GM21381 (cell line): ENCODE data around the gene OR2L3.
"Not testable (repeated sequence)": the region's sequence is repeated elsewhere in the genome, so short reads cannot be mapped to it uniquely, and the experiment has no call there.

Source experiments
- ATAC-seq: cut with Tn5 transposase; IDR thresholded peaks from one replicate; pipeline ENCODE4 v1.9.1; 2021; ENCODE audit warnings: mild to moderate bottlenecking, moderate library complexity; ENCODE audit not compliant: unreplicated experiment

The OR2L3 gene, protein sequence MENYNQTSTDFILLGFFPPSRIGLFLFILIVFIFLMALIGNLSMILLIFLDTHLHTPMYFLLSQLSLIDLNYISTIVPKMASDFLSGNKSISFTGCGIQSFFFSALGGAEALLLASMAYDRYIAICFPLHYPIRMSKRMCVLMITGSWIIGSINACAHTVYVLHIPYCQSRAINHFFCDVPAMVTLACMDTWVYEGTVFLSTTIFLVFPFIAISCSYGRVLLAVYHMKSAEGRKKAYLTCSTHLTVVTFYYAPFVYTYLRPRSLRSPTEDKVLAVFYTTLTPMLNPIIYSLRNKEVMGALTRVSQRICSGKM

GRCh38 chr1:248046536-248046935, at the start of gene OR2L3:
Gene OR2L3 (plus strand): TSS chr1:248046836. CDS start chr1:248060682, 13,846 bp downstream.
- no peak for ATAC-seq

GRCh38 chr1:247998811-247999210, 47.8 kb upstream of the OR2L3 start:
- ATAC-seq: no peak

- ATAC-seq: no peak
Observed at GRCh38 chr1:248000169-248000568, 46.5 kb upstream of the OR2L3 start.

GRCh38 chr1:248007778-248008177, 38.9 kb upstream of the OR2L3 start:
- no peak for ATAC-seq

DNA sequence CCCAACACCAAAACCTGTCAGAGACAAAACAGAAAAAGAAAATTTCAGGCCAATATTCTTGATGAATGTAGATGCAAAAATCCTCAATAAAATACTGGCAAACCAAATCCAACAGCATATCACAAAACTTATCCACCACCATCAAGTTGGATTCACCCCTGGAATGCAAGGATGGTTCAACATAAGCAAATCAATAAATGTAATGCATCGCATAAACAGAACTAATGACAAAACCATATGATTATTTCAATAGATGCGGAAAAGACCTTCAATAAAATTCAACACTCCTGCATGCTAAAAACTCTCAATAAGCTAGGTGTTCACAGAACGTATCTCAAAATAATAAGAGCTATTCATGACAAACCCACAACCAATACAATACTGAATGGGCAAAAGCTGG, 37.0 kb upstream of the OR2L3 start:
- no peak for ATAC-seq

GRCh38 chr1:248013229-248013710, 33.4 kb upstream of the OR2L3 start, which contains the start of gene OR2L5:
Gene OR2L5 (plus strand): TSS chr1:248013660. CDS start chr1:248021948, 8,288 bp downstream.
- no peak for ATAC-seq

- ATAC-seq: no peak
Observed at GRCh38 chr1:248015803-248016202, 30.8 kb upstream of the OR2L3 start.

GRCh38 chr1:248029770-248030169, 16.9 kb upstream of the OR2L3 start, which contains the start of gene OR2L2:
Gene OR2L2 (plus strand): TSS chr1:248030070. CDS start chr1:248038268, 8,198 bp downstream.
- ATAC-seq: no peak

- ATAC-seq: no peak
Observed at GRCh38 chr1:248045209-248045608, 1.4 kb upstream of the OR2L3 start.

DNA sequence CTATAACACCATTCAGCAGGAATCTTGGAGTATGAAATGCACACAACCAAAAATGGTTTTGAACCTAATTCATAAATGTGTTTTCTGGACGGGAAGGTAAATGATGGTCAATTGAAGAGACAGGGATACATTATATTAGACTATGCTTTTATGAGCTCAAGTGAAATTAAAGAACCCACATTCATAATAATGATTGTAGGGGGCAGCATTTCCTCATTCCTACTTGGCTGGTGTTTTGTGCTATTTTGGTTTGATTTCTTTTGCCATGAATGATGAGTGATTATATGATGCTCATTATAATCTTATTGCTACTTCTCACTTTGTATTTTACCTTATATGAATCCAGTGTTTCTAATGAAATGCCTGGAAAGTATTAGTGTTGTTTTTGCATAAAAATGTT, 372 bp downstream of the OR2L3 start:
- no peak for ATAC-seq

DNA sequence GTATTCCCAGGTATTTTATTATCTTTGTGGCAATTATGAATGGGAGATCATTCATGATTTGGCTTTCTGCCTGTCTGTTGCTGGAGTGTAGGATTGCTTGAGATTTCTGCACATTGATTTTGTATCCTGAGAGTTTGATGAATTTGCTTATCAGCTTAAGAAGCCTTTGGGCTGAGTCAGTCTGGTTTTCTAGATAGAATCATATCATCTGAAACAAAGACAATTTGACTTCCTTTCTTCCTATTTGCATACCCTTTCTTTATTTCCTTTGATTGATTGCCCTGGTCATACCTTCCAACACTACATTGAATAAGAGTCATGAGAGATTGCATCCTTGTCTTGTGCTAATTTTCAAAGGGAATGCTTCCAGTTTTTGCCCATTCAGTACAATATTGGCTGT, 8.0 kb downstream of the OR2L3 start:
- no peak for ATAC-seq

DNA sequence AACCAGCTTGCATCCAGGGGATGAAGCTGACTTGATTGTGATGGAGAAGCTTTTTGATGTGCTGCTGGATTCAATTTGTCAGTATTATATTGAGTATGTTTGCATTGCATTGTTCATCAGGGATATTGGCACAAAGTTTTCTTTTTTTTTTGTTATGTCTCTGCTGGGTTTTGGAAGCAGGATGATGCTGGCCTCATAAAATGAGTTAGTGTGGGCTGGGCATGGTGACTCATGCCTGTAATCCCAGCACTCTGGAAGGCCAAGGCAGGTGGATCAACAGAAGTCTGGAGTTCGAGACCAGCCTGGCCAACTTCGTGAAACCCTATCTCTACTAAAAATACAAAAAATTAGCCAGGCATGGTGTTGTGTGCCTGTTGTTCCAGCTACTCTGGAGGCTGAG, 8.6 kb downstream of the OR2L3 start:
- ATAC-seq: no peak

DNA sequence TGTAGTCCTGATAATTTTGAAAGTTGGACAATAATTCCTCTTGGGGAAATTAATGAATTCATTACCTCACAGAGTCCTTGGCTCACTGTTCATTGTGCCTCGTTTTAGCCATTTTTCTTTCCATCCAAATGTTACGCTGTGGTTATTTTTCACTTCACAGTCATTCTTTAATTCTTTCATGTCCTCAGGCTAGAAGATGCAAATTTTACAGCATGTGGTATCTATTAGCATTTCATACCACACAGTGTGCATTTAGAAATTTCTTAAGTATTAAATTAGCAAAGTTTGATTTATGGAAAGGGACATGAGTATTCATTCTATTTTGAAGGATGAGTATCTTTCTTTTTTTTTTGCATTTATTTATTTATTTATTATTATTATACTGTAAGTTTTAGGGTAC, 18.4 kb downstream of the OR2L3 start:
- ATAC-seq: no peak

DNA sequence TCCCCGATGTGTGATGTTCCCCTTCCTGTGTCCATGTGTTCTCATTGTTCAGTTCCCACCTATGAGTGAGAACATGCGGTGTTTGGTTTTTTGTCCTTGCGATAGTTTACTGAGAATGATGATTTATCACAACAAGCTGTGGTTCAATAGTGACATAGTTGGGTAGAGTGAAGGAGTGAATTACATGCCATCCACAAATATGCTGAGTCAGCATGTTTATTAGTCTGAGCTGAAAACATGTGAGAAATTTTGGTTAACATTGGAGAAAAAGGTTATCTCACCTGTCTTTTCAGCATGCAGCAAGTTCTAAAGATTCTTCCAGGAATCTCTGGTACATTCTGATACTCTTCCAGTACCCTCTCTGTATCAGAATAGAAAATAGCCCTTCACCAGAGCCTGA, 19.0 kb downstream of the OR2L3 start:
- no peak for ATAC-seq

GRCh38 chr1:248083864-248084263, 37.2 kb downstream of the OR2L3 start:
- not testable (repeated sequence) for ATAC-seq

- ATAC-seq: no peak
Observed at GRCh38 chr1:248094884-248095283, 48.2 kb downstream of the OR2L3 start, which contains the start of gene OR2L13. Gene OR2L13 (plus strand): TSS chr1:248095184. CDS start chr1:248099376, 4,192 bp downstream.

DNA sequence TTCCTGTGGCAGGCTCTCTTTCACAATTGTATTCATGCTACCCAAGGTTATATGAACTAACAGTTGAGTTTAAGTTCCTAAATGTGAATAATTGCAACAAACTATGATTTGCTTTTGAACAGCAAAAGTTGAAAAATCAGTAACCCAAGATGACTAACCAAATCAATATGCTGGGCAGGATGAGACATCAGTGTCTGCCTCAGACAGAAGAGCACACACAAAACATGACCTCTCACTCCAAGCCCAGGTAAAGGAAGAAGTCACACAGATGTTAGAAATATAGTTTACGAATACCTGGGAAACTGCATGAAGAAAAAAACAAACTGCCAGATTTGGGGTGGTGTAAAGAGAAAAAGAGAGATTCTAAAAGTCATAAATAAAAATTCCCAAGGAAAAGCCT, 51.9 kb downstream of the OR2L3 start:
- ATAC-seq: no peak

- no peak for ATAC-seq
Observed at GRCh38 chr1:248102847-248103246, 56.2 kb downstream of the OR2L3 start.

DNA sequence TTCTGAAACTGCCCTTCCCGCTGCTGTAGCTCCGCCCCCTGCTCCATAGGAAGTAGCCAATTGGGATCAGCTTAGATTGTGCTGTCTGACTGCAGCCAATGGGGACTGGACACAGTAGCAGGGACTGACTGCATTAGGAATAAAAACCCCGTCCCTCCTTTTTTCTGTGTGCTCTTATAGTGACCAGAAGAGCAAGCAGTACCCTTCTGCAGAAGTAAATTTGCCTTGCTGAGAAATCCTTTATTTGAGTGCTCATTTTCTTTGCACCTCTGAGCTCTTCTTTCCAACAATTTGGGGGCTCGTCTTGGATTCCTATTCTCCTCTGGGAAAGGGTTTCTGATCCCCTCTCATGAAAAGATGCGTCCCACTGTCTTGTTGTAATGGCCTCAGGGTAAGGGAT, 64.5 kb downstream of the OR2L3 start:
- ATAC-seq: no peak
